A549 treated with GW870086 at 1 μM for 4 hours (cell line): ENCODE data around the gene GNG4. TPM values are rescaled to one million over a fixed set of nuclear protein-coding genes. Genes with fewer than 3 reads are reported as not detected.

Experiments used
- total RNA-seq: library from RNA; stranded (reverse); fragments of 200-300 nt; extraction: Qiagen RNA extraction; gene quantifications from 5 replicates; pipeline ENCODE4 v1.2.3, GENCODE V29; 2022; ENCODE audit warnings: low read depth

The GNG4 gene
- total RNA-seq, result 12.2 to 15.2 TPM (median 13.5 TPM) in 5 replicates

GRCh38 chr1:235649368-235650163, at the start of gene GNG4:
Gene GNG4 (minus strand): TSS chr1:235649784. CDS start chr1:235583838, 65,946 bp downstream.

DNA sequence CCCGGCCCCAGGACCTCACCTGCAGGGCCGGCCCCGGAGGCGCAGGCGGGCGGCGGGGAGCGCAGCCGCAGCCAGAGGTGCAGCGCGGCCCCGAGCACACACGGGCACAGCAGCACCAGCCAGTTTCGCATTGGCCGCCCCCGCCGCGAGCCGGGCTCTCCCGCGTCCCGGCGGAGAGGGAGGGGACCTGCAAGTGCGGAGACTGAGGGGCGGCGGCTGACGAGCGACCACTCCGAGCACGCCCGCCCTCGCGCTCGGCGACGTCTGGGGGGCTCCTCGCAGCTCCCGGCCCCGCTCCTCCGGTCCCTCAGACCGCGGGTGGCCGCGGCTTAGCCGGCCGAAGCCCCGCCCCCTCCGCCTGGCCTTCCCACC, 145.5 kb downstream of the GNG4 start, which contains the start of gene B3GALNT2:
B3GALNT2 (minus strand) TSS at position 331 of the 372 bp plus-strand sequence; CDS start at position 131, 200 bp downstream.

Other genes starting within 250 kb of the GNG4 start
- 15.5 to 22.5 TPM (median 21.0 TPM) in 5 replicates for gene B3GALNT2, start 145.3 kb downstream of the GNG4 start, total RNA-seq
- 3.6 to 5.5 TPM (median 4.6 TPM) in 5 replicates for gene LYST, start 217.1 kb upstream of the GNG4 start, total RNA-seq